Epithelial cell of proximal tubule (primary cell): ENCODE data around the gene RARG. TPM values are rescaled to one million over a fixed set of nuclear protein-coding genes. Genes with fewer than 3 reads are reported as not detected.
A peak's percentile ranks its signal among the peaks of the same experiment; 100 is the strongest.

Experiments used
- DNase-seq: peaks from one replicate; pipeline ENCODE4 v3.0.0-alpha.2; 2011; ENCODE audit warnings: low read depth
- H3K4me3 ChIP-seq: 2 replicates; pipeline ENCODE4 v1.5.1; 2011; ENCODE audit warnings: low read depth, mild to moderate bottlenecking, low read length
- CTCF ChIP-seq: conservative IDR thresholded peaks from 2 replicates; pipeline ENCODE4 v1.5.1; 2012; ENCODE audit warnings: low read depth, mild to moderate bottlenecking, low read length
- total RNA-seq: library from RNA; depleted of rRNA; stranded (reverse); fragments of >200 nt; gene quantifications from 2 replicates; pipeline ENCODE4 v1.2.3, GENCODE V29; 2015

Gene RARG
- total RNA-seq, 1 donor from 2014 or later, result 4.2 TPM

GRCh38 chr12:53200458-53201176 is 31.4 kb downstream of the RARG start:
- H3K4me3 ChIP-seq, result no peak overlapping the region
- no peak for TF ChIP-seq CTCF
- no peak for DNase-seq

- no peak overlapping the region for H3K4me3 ChIP-seq
- DNase-seq, result no peak
- TF ChIP-seq CTCF, result no peak
Measured at GRCh38 chr12:53200107-53200457, 31.9 kb downstream of the RARG start.

GRCh38 chr12:53199700-53200099 is 32.3 kb downstream of the RARG start:
- H3K4me3 ChIP-seq, result no peak overlapping the region
- no peak for TF ChIP-seq CTCF
- DNase-seq, result no peak

- TF ChIP-seq CTCF, result no peak
- no peak for DNase-seq
- no peak overlapping the region for H3K4me3 ChIP-seq
Measured at GRCh38 chr12:53198486-53199110, 33.4 kb downstream of the RARG start.

GRCh38 chr12:53197011-53197640 is 34.9 kb downstream of the RARG start:
- no peak for DNase-seq
- peak overlapping the region; percentile 48 for H3K4me3 ChIP-seq
- TF ChIP-seq CTCF, result no peak

- no peak for DNase-seq
- H3K4me3 ChIP-seq, result no peak overlapping the region
- no peak for TF ChIP-seq CTCF
Measured at GRCh38 chr12:53196486-53196885, 35.5 kb downstream of the RARG start.
